Lower leg skin (tissue), 4 donors: ENCODE data around the gene TMEM161B. TPM values are rescaled to one million over a fixed set of nuclear protein-coding genes. Genes with fewer than 3 reads are reported as not detected.

Experiments used
- DNase-seq, 2 donors: peaks; one replicate each; pipeline ENCODE4 v3.0.0-alpha.2; 2019; ENCODE audit warnings: low spot score in 2 of 2
- H3K4me3 ChIP-seq: fragments of 200-600 bp; sonication (generic); 2 replicates; pipeline ENCODE4 v1.5.1; 2017; ENCODE audit warnings: mild to moderate bottlenecking, low read depth; ENCODE audit not compliant: poor library complexity, severe bottlenecking
- POLR2A ChIP-seq, 2 donors: fragments of 450-650 bp; IDR thresholded peaks; one replicate each; pipeline ENCODE4 v1.6.1; 2016 to 2017; ENCODE audit warnings: antibody characterized with exemption in 2 of 2, mild to moderate bottlenecking in 1 of 2, moderate library complexity in 1 of 2
- WGBS, 2 donors: methylation state at CpG; one replicate each; pipeline ENCODE4 v1.1.5; 2018; 5-methylcytosine and 5-hydroxymethylcytosine counted together
- intact Hi-C: fragments of 100-400 bp; cut with DNase I; formaldehyde crosslinking; loops from one replicate; pipeline ENCODE4 v1.15.0; 2023; ENCODE audit warnings: low total_unique reads
- total RNA-seq, 4 donors: library from RNA; depleted of rRNA; stranded (reverse); fragments of >200 nt; gene quantifications; one replicate each; pipeline ENCODE4 v1.1.0, GENCODE V29; 2016
- TF ChIP-seq, protein P1 (sequence below), 3 donors: fragments of 450-650 bp; IDR thresholded peaks; one replicate each; pipeline ENCODE4 v1.5.1; 2016; ENCODE audit warnings: antibody characterized with exemption in 3 of 3, mild to moderate bottlenecking in 3 of 3, moderate library complexity in 2 of 3

TMEM161B gene
- total RNA-seq, 4 donors from 2014 or later, result 9.1 to 14.1 (median 10.2) TPM

DNA sequence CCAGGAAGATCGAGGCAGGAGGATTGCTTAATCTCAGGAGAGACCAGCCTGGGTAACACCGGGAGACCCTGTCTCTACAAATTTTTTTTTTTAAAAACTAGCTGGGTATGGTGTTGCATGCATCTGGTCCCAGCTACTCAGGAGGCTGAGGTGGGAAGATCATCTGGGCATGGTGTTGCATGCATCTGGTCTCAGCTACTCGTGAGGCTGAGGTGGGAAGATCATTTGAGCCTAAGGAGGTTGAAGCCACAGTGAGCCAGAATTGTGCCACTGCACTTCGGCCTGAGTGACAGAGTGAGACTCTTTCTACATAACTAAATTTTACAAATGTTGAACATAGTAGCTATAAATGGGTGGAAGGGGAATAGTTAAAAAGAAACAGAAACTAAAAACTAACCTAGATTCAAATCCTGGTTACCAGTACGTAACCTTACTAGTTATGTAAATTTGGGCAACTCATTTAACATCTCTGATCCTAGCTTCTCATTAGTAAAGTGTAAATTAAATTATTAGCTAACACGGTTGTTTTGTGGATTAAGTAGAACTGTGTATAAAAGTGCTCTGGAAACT is 41.7 kb downstream of the TMEM161B start:
- 87 to 88% methylated on average over 6 of the region's 6 CpGs for WGBS, 2 donors
- H3K4me3 ChIP-seq, result no peak overlapping the region
- intact Hi-C loops, result no loop called here
- no peak for TF ChIP-seq POLR2A (IDR thresholded peaks at IDR 0.05)
- TF ChIP-seq, protein P1, sequence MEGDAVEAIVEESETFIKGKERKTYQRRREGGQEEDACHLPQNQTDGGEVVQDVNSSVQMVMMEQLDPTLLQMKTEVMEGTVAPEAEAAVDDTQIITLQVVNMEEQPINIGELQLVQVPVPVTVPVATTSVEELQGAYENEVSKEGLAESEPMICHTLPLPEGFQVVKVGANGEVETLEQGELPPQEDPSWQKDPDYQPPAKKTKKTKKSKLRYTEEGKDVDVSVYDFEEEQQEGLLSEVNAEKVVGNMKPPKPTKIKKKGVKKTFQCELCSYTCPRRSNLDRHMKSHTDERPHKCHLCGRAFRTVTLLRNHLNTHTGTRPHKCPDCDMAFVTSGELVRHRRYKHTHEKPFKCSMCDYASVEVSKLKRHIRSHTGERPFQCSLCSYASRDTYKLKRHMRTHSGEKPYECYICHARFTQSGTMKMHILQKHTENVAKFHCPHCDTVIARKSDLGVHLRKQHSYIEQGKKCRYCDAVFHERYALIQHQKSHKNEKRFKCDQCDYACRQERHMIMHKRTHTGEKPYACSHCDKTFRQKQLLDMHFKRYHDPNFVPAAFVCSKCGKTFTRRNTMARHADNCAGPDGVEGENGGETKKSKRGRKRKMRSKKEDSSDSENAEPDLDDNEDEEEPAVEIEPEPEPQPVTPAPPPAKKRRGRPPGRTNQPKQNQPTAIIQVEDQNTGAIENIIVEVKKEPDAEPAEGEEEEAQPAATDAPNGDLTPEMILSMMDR (IDR thresholded peaks at IDR 0.05), result no peak
- DNase-seq, result no peak

DNA sequence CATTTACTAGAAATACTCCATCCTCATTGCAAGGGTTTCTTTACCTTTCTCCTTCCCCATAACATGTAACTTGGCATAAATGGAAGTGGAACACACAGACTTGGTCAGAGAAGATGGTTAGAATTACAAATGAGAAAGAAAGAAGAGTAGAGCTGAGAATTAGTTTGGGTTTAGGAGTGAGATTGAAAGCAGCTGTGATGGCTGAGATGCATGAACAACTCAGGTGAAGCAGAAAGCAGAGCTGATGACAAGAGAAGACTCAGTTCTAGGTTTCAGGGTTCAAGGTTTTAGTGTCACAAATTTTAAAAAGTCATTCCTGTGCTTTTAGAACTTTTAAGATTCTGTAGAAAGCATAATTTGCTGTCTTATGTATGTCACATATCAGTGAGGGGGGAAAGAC is 54.0 kb downstream of the TMEM161B start:
- TF ChIP-seq, protein P1 (IDR thresholded peaks at IDR 0.05), result no peak
- TF ChIP-seq POLR2A (IDR thresholded peaks at IDR 0.05), result no peak
- intact Hi-C loops, result no loop called here
- no peak for DNase-seq
- no peak overlapping the region for H3K4me3 ChIP-seq

DNA sequence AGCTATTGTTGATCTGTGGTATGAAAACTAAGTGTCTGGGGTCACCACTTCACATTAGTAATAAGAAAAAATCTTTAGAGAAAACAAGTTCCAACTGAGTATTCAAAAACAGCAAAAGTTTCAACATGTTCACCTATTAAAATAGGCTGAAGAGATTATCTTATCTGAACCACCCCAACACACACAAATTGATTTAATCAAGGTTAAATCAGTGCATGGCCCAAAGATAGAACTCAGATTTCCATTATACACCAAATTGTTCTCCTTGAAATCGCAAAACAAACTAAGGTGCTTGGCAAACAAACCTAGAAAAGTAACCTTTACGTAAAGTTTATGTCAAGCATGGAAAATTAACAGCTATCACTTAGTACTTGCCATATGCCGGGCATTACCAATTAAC is 61.1 kb downstream of the TMEM161B start:
- intact Hi-C loops, result no loop called here
- H3K4me3 ChIP-seq, result no peak overlapping the region
- WGBS, 2 donors, result 92 to 94% methylated on average over 3 of the region's 3 CpGs
- no peak for TF ChIP-seq POLR2A (IDR thresholded peaks at IDR 0.05)
- TF ChIP-seq, protein P1 (IDR thresholded peaks at IDR 0.05), result no peak
- no peak for DNase-seq

DNA sequence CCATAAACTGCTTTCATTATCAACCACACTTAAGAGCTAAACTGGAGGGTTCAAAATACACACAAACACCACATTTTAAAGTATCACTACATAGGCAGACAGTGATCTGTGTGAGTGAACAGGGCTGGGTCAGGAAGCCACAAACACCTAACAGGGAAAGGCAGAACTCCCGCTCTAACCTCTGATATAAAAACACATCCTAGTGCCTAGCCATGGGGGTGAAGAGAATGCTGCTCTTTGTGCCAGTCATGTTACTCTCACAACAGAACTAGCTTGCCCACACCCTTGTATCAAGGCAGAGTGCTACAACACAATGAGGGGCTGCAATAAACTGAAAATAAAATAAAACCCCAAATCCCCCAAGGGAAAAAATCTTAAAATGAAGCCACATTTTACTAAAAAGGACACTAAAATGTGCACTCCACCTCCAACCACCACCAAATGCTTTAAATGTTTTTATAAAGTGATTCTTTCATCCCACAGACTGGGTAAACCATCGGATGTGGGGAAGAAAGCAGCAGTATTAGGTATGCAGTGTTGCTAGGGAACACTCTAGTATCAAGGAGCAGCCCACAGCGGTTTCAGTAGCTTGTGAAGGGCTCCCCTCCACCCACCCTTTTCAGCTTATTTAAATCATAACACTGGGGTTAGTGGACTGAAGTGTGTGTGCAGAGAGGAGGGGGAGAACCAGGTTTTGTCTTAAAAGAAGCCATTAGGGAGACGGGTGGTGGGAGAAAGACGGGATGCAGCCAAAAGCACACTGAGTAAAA is 64.5 kb downstream of the TMEM161B start:
- intact Hi-C loops, result no loop called here
- 81 to 89% methylated on average over 5 of the region's 5 CpGs for WGBS, 2 donors
- TF ChIP-seq POLR2A (IDR thresholded peaks at IDR 0.05), result no peak
- TF ChIP-seq, protein P1 (IDR thresholded peaks at IDR 0.05), result no peak

DNA sequence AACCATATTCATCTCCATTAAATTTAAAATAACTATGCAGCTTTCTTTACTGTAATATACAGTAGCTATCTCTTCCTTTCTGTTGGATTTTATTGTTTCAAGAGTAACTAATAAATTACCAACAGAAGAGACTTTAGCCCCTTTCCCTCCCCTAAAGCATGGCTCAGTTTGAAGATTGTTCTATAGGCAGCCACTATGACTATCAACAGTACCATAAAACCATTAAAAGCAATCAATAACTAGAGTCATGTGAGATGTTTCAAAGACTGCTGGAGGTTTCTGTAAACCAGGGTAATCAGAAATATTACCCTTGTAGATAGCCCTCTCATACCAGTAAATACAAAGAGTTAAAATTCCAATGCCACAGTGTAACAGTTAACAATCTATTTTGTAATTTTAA is 73.0 kb downstream of the TMEM161B start:
- intact Hi-C loops, result no loop called here
- H3K4me3 ChIP-seq, result no peak overlapping the region
- TF ChIP-seq, protein P1 (IDR thresholded peaks at IDR 0.05), result no peak
- TF ChIP-seq POLR2A (IDR thresholded peaks at IDR 0.05), result no peak
- no peak for DNase-seq

More for the DNA sequence above, 64.5 kb downstream of the TMEM161B start:
- no peak for DNase-seq
- no peak overlapping the region for H3K4me3 ChIP-seq
